ENCODE measurements around the gene OLA1. TPM values are rescaled to one million over a fixed set of nuclear protein-coding genes. Genes with fewer than 3 reads are reported as not detected.

The OLA1 gene
- total RNA-seq, 1 experiment from 2014 or later, result 182 TPM

DNA sequence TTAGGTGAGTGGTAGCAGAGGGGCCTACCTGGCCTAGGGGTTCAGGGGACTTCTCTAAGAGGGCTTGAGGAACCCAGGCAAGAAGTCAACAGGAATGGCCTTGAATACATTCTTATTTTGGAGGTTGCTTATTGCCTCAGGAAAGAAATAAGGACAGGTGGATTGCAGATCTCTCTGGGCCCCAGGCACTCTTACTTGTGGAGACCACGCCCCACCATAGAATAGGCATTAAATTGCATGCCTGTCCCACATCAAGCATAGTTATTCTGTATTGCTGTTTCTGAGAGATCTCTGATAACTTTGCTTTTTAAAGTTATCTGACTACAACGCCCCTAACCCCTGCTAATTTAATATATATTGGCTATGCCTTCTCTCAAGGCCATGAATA is 215.2 kb downstream of the OLA1 start:
- no peak for DNase-seq
- no peaks in the 10 kb centered on the region for H4K20me1 ChIP-seq (ENCODE audit: low read length)
- H3K36me3 ChIP-seq (ENCODE audit: low read depth, low read length), result no peaks in the 10 kb centered on the region
- H3K9me2 ChIP-seq (replicated peaks; ENCODE audit: low read length), result no peaks in the 10 kb centered on the region
- no peak for TF ChIP-seq EZH2phosphoT487 (IDR thresholded peaks at IDR 0.05; ENCODE audit: borderline replicate concordance, low read length)
- TF ChIP-seq, protein P1, sequence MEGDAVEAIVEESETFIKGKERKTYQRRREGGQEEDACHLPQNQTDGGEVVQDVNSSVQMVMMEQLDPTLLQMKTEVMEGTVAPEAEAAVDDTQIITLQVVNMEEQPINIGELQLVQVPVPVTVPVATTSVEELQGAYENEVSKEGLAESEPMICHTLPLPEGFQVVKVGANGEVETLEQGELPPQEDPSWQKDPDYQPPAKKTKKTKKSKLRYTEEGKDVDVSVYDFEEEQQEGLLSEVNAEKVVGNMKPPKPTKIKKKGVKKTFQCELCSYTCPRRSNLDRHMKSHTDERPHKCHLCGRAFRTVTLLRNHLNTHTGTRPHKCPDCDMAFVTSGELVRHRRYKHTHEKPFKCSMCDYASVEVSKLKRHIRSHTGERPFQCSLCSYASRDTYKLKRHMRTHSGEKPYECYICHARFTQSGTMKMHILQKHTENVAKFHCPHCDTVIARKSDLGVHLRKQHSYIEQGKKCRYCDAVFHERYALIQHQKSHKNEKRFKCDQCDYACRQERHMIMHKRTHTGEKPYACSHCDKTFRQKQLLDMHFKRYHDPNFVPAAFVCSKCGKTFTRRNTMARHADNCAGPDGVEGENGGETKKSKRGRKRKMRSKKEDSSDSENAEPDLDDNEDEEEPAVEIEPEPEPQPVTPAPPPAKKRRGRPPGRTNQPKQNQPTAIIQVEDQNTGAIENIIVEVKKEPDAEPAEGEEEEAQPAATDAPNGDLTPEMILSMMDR (conservative IDR thresholded peaks at IDR 0.05; ENCODE audit: low read depth, low read length), result no peak
- TF ChIP-seq EZH2 (IDR thresholded peaks at IDR 0.05; ENCODE audit: low read length, unreplicated experiment), result no peak
- peak overlapping the region; percentile 21; the same call in 1 of the 2 replicates for H3K4me2 ChIP-seq (ENCODE audit: low read length)
- no peaks in the 10 kb centered on the region for H3K79me2 ChIP-seq (ENCODE audit: low read length)
- peak overlapping the region; percentile 72 for H3K27ac ChIP-seq (ENCODE audit: low read length)
- no peak overlapping the region for H3K4me3 ChIP-seq (ENCODE audit: low read length)
- H3F3A ChIP-seq (ENCODE audit: low read length, unreplicated experiment), result no peaks in the 10 kb centered on the region
- no peak overlapping the region for H3K9ac ChIP-seq (ENCODE audit: low read length)
- H3K27me3 ChIP-seq (ENCODE audit: low read length), result no peaks in the 10 kb centered on the region
- ChIA-PET POLR2A (ENCODE audit: unreplicated experiment) (no interaction called here), CTCF (no interaction called here)
- H3K9me3 ChIP-seq (ENCODE audit: low read length), result no peaks in the 10 kb centered on the region
- ATAC-seq, result no peak
- peaks cover 41% of the 10 kb centered on the region for H3K4me1 ChIP-seq (ENCODE audit: insufficient read depth, low read length)
- no TSS peak for BruUV-seq (replicated peaks)
- no peak overlapping the region for H2AFZ ChIP-seq (ENCODE audit: low read length)
- intact Hi-C loops (cut with micrococcal nuclease), result no loop called here

DNA sequence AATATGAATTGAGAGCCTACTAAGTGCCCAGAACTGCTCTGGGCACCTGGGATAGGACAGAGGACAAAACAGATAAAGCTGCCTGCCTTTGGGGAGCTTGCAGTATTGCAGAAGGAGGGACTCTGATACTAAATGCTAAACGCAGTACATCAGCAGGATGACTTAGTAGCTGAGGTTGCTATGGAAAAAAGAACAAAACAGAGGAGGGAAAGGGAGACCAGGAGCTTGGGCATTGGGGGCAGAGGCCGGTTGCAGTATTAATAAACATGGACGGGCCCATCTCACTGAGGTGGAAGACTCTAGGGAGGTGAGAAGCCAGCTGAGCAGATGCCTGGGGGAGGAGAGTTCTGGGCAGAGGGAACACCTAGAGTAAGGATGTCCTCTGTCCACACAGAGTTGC is 217.1 kb downstream of the OLA1 start:
- DNase-seq, result no peak
- Histone ChIP-seq H3K27ac (ENCODE audit: low read length) (peak overlapping the region; percentile 72), H3K4me1 (ENCODE audit: insufficient read depth, low read length) (peaks cover 34% of the 10 kb centered on the region), H3K27me3 (ENCODE audit: low read length) (no peaks in the 10 kb centered on the region), H3K36me3 (ENCODE audit: low read depth, low read length) (no peaks in the 10 kb centered on the region), H3K9me3 (ENCODE audit: low read length) (no peaks in the 10 kb centered on the region), H2AFZ (ENCODE audit: low read length) (peak overlapping the region; percentile 56; the same call in 1 of the 2 replicates), H3K79me2 (ENCODE audit: low read length) (no peaks in the 10 kb centered on the region), H3F3A (ENCODE audit: low read length, unreplicated experiment) (no peaks in the 10 kb centered on the region), H3K4me3 (ENCODE audit: low read length) (no peak overlapping the region), H4K20me1 (ENCODE audit: low read length) (no peaks in the 10 kb centered on the region), H3K4me2 (ENCODE audit: low read length) (0 out of 2 replicates have a peak overlapping the region, but pooled peaks have one; percentile 11), H3K9ac (ENCODE audit: low read length) (peak overlapping the region; percentile 30; the same call in 1 of the 2 replicates), H3K9me2 (replicated peaks; ENCODE audit: low read length) (no peaks in the 10 kb centered on the region)
- BruUV-seq (replicated peaks), result no TSS peak
- intact Hi-C loops (cut with micrococcal nuclease), result no loop called here
- ChIA-PET CTCF (no interaction called here), POLR2A (ENCODE audit: unreplicated experiment) (no interaction called here)
- ATAC-seq, result no peak
- no peak for TF ChIP-seq EZH2phosphoT487 (IDR thresholded peaks at IDR 0.05; ENCODE audit: borderline replicate concordance, low read length)
- TF ChIP-seq EZH2 (IDR thresholded peaks at IDR 0.05; ENCODE audit: low read length, unreplicated experiment), result no peak
- TF ChIP-seq, protein P1 (conservative IDR thresholded peaks at IDR 0.05; ENCODE audit: low read depth, low read length), result no peak

DNA sequence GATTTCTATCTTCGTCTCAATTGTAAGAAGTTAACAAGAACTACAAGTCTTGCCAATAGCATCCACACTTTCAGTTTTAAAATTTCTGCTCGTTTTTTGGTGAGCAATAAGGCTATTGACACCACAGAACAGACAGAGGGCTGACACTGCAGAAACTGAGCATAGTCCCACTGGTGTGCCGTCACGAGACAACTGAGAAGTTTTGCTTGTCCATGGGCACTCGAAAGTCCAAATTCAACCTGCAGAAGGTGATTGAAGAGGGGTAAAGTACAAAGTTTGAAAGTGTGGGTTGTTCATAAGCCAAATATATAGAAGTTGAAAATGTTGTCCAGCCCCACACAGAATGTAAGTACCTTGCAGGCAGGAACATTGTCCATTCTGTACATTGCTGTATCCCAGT is 219.4 kb downstream of the OLA1 start:
- Histone ChIP-seq H3K9me3 (ENCODE audit: low read length) (no peaks in the 10 kb centered on the region), H3K9ac (ENCODE audit: low read length) (no peak overlapping the region), H3K27me3 (ENCODE audit: low read length) (no peaks in the 10 kb centered on the region), H3K9me2 (replicated peaks; ENCODE audit: low read length) (no peaks in the 10 kb centered on the region), H4K20me1 (ENCODE audit: low read length) (no peaks in the 10 kb centered on the region), H3F3A (ENCODE audit: low read length, unreplicated experiment) (no peaks in the 10 kb centered on the region), H2AFZ (ENCODE audit: low read length) (no peak overlapping the region), H3K4me1 (ENCODE audit: insufficient read depth, low read length) (peaks cover 29% of the 10 kb centered on the region), H3K27ac (ENCODE audit: low read length) (no peak overlapping the region), H3K79me2 (ENCODE audit: low read length) (no peaks in the 10 kb centered on the region), H3K4me2 (ENCODE audit: low read length) (no peak overlapping the region), H3K36me3 (ENCODE audit: low read depth, low read length) (no peaks in the 10 kb centered on the region), H3K4me3 (ENCODE audit: low read length) (no peak overlapping the region)
- ChIA-PET POLR2A (ENCODE audit: unreplicated experiment) (no interaction called here), CTCF (no interaction called here)
- no TSS peak for BruUV-seq (replicated peaks)
- ATAC-seq (no peak), DNase-seq (no peak)
- intact Hi-C loops (cut with micrococcal nuclease), result no loop called here
- TF ChIP-seq EZH2 (IDR thresholded peaks at IDR 0.05; ENCODE audit: low read length, unreplicated experiment) (no peak), EZH2phosphoT487 (IDR thresholded peaks at IDR 0.05; ENCODE audit: borderline replicate concordance, low read length) (no peak)
- TF ChIP-seq, protein P1 (conservative IDR thresholded peaks at IDR 0.05; ENCODE audit: low read depth, low read length), result no peak

All from PC-3 (cell line).